Smooth muscle cell (in vitro differentiated cells): ENCODE measurements around the gene BIRC6. TPM values are rescaled to one million over a fixed set of nuclear protein-coding genes. Genes with fewer than 3 reads are reported as not detected.
A peak's percentile ranks its signal among the peaks of the same experiment; 100 is the strongest.

Source experiments
- DNase-seq: peaks from one replicate; lab custom pipeline; 2025; ENCODE audit not compliant: unreplicated experiment; lab: John Stamatoyannopoulos, UW
- H2AFZ ChIP-seq: fragments of 200-600 bp; sonication (generic); 2 replicates; pipeline ENCODE4 v1.6.0; 2016; ENCODE audit warnings: antibody characterized with exemption, low read depth, mild to moderate bottlenecking
- H3F3A ChIP-seq: fragments of 200-600 bp; sonication (generic); 2 replicates; pipeline ENCODE4 v1.6.0; 2017; ENCODE audit warnings: antibody characterized with exemption, low read depth
- H3K27ac ChIP-seq: fragments of 200-600 bp; sonication (generic); 2 replicates; pipeline ENCODE4 v1.5.1; 2016; ENCODE audit warnings: low read depth, mild to moderate bottlenecking
- H3K27me3 ChIP-seq: fragments of 200-600 bp; sonication (generic); 2 replicates; pipeline ENCODE4 v1.6.1; 2016; ENCODE audit warnings: low read depth, mild to moderate bottlenecking
- H3K36me3 ChIP-seq: fragments of 200-600 bp; sonication (generic); 2 replicates; pipeline ENCODE4 v1.5.1; 2016; ENCODE audit warnings: low read depth
- H3K4me1 ChIP-seq: fragments of 200-600 bp; sonication (generic); 2 replicates; pipeline ENCODE4 v1.5.1; 2016; ENCODE audit warnings: low read depth
- H3K4me2 ChIP-seq: fragments of 200-600 bp; sonication (generic); 2 replicates; pipeline ENCODE4 v1.6.0; 2016; ENCODE audit warnings: mild to moderate bottlenecking
- H3K4me3 ChIP-seq: fragments of 200-600 bp; sonication (generic); 2 replicates; pipeline ENCODE4 v1.5.1; 2016; ENCODE audit warnings: mild to moderate bottlenecking
- H3K79me2 ChIP-seq: fragments of 200-600 bp; sonication (generic); 2 replicates; pipeline ENCODE4 v1.6.0; 2016; ENCODE audit warnings: low read depth, mild to moderate bottlenecking
- H3K9ac ChIP-seq: fragments of 200-600 bp; sonication (generic); 2 replicates; pipeline ENCODE4 v1.6.0; 2016; ENCODE audit warnings: low read depth
- H3K9me3 ChIP-seq: fragments of 200-600 bp; sonication (generic); replicated peaks from 2 replicates; pipeline ENCODE4 v1.5.1; 2016; ENCODE audit warnings: low read depth
- H4K20me1 ChIP-seq: fragments of 200-600 bp; sonication (generic); 2 replicates; pipeline ENCODE4 v1.6.0; 2016; ENCODE audit warnings: low read depth
- CTCF ChIP-seq: fragments of 200-600 bp; sonication (generic); IDR thresholded peaks from 2 replicates; pipeline ENCODE4 v1.5.1; 2017; ENCODE audit warnings: borderline replicate concordance, mild to moderate bottlenecking, antibody characterized with exemption; ENCODE audit not compliant: insufficient read depth, poor library complexity, severe bottlenecking
- WGBS: methylation state at CpG from one replicate; pipeline ENCODE4 v1.1.7; 2016; ENCODE audit warnings: low lambda C conversion rate; 5-methylcytosine and 5-hydroxymethylcytosine counted together
- polyA plus RNA-seq: library from polyadenylated mRNA; unstranded; fragments of >200 nt; fragmentation: Nextera tagmentation; extraction: Ambion mirVana; gene quantifications from 2 replicates; pipeline ENCODE4 v1.2.1, GENCODE V29; 2016
- total RNA-seq: library from RNA; depleted of rRNA; stranded (reverse); fragments of >200 nt; gene quantifications from 2 replicates; pipeline ENCODE4 v1.2.3, GENCODE V29; 2014

BIRC6 gene
- total and polyA plus RNA-seq, 2 experiments from 2014 or later, result 12.4 to 79.8 TPM

GRCh38 chr2:32559136-32559535 lies 202.3 kb downstream of the BIRC6 start:
- Histone ChIP-seq H3K9ac (no peak overlapping the region), H2AFZ (no peak overlapping the region), H3K27ac (peak overlapping the region; percentile 50), H3K36me3 (peaks cover 1% of the 10 kb centered on the region), H3K9me3 (no peaks in the 10 kb centered on the region), H3K27me3 (no peaks in the 10 kb centered on the region), H3K4me2 (peak overlapping the region; percentile 11), H3K4me3 (no peak overlapping the region), H4K20me1 (peaks cover 3% of the 10 kb centered on the region), H3K79me2 (peaks cover 8% of the 10 kb centered on the region), H3K4me1 (no peaks in the 10 kb centered on the region), H3F3A (peaks cover 4% of the 10 kb centered on the region)
- DNase-seq, result no peak
- 34% methylated on average over 3 of the region's 3 CpGs for WGBS
- no peak for TF ChIP-seq CTCF

- peaks cover 13% of the 10 kb centered on the region for H3K79me2 ChIP-seq
- no peak for TF ChIP-seq CTCF
- no peak overlapping the region for H3K4me2 ChIP-seq
- no peak overlapping the region for H2AFZ ChIP-seq
- no peaks in the 10 kb centered on the region for H3K4me1 ChIP-seq
- no peaks in the 10 kb centered on the region for H3K27me3 ChIP-seq
- DNase-seq, result no peak
- no peak overlapping the region for H3K27ac ChIP-seq
- peaks cover 17% of the 10 kb centered on the region for H3K36me3 ChIP-seq
- H3K9me3 ChIP-seq, result peaks cover 7% of the 10 kb centered on the region
- H3F3A ChIP-seq, result peaks cover 4% of the 10 kb centered on the region
- 95% methylated on average over 4 of the region's 4 CpGs for WGBS
- no peak overlapping the region for H3K4me3 ChIP-seq
- H4K20me1 ChIP-seq, result no peaks in the 10 kb centered on the region
- no peak overlapping the region for H3K9ac ChIP-seq
These were observed 206.1 kb downstream of the BIRC6 start for GRCh38 chr2:32562906-32563305.

- TF ChIP-seq CTCF, result no peak
- Histone ChIP-seq H3K9ac (no peak overlapping the region), H2AFZ (no peak overlapping the region), H3K9me3 (peaks cover 7% of the 10 kb centered on the region), H3K4me3 (no peak overlapping the region), H3K36me3 (peaks cover 17% of the 10 kb centered on the region), H3K27ac (no peak overlapping the region), H3K4me2 (no peak overlapping the region), H3K27me3 (no peaks in the 10 kb centered on the region), H3K4me1 (no peaks in the 10 kb centered on the region), H3K79me2 (peaks cover 13% of the 10 kb centered on the region), H4K20me1 (no peaks in the 10 kb centered on the region), H3F3A (no peaks in the 10 kb centered on the region)
- WGBS, result 63% methylated on average over 2 of the region's 2 CpGs
- no peak for DNase-seq
These were observed 207.7 kb downstream of the BIRC6 start for GRCh38 chr2:32564417-32565035.

GRCh38 chr2:32565902-32566301 lies 209.1 kb downstream of the BIRC6 start:
- H2AFZ ChIP-seq, result no peak overlapping the region

More at GRCh38 chr2:32565902-32566301, 209.1 kb downstream of the BIRC6 start:
- Histone ChIP-seq H3K9me3 (peaks cover 7% of the 10 kb centered on the region), H3F3A (no peaks in the 10 kb centered on the region), H4K20me1 (peaks cover 6% of the 10 kb centered on the region), H3K4me1 (no peaks in the 10 kb centered on the region), H3K79me2 (peaks cover 18% of the 10 kb centered on the region), H3K36me3 (peaks cover 17% of the 10 kb centered on the region), H3K4me2 (no peak overlapping the region), H3K4me3 (no peak overlapping the region), H3K9ac (no peak overlapping the region), H3K27me3 (no peaks in the 10 kb centered on the region), H3K27ac (no peak overlapping the region)
- WGBS, result 94% methylated on average over 1 of the region's 1 CpG
- no peak for DNase-seq
- no peak for TF ChIP-seq CTCF
